ENCODE data around the gene AKR1D1. TPM values are rescaled to one million over a fixed set of nuclear protein-coding genes. Genes with fewer than 3 reads are reported as not detected.
"Not testable (repeated sequence)": the region's sequence is repeated elsewhere in the genome, so short reads cannot be mapped to it uniquely, and the experiment has no call there.

Gene AKR1D1
- polyA plus RNA-seq, 1 donor from 2014 or later: not detected

GRCh38 chr7:138091032-138091431, 14.8 kb downstream of the AKR1D1 start:
- no peaks in the 10 kb centered on the region for H3K36me3 ChIP-seq (ENCODE audit: insufficient read depth, low read length)
- no peaks in the 10 kb centered on the region for H3F3A ChIP-seq (ENCODE audit: insufficient read depth, low read length, poor library complexity, severe bottlenecking)
- TF ChIP-seq EP300 (conservative IDR thresholded peaks at IDR 0.05; ENCODE audit: poor library complexity, severe bottlenecking) (no peak), EZH2 (IDR thresholded peaks at IDR 0.05; ENCODE audit: borderline replicate concordance, insufficient read depth, low read length, poor library complexity, severe bottlenecking) (no peak), SMC3 (conservative IDR thresholded peaks at IDR 0.05; ENCODE audit: poor library complexity) (no peak), POLR2AphosphoS5 (IDR thresholded peaks at IDR 0.05) (no peak), MXI1 (conservative IDR thresholded peaks at IDR 0.05; ENCODE audit: poor library complexity, severe bottlenecking) (no peak), RAD21 (conservative IDR thresholded peaks at IDR 0.05) (no peak), REST (IDR thresholded peaks at IDR 0.05; ENCODE audit: borderline replicate concordance) (no peak), TAF1 (IDR thresholded peaks at IDR 0.05; ENCODE audit: low read depth) (no peak)
- TF ChIP-seq, protein P1, sequence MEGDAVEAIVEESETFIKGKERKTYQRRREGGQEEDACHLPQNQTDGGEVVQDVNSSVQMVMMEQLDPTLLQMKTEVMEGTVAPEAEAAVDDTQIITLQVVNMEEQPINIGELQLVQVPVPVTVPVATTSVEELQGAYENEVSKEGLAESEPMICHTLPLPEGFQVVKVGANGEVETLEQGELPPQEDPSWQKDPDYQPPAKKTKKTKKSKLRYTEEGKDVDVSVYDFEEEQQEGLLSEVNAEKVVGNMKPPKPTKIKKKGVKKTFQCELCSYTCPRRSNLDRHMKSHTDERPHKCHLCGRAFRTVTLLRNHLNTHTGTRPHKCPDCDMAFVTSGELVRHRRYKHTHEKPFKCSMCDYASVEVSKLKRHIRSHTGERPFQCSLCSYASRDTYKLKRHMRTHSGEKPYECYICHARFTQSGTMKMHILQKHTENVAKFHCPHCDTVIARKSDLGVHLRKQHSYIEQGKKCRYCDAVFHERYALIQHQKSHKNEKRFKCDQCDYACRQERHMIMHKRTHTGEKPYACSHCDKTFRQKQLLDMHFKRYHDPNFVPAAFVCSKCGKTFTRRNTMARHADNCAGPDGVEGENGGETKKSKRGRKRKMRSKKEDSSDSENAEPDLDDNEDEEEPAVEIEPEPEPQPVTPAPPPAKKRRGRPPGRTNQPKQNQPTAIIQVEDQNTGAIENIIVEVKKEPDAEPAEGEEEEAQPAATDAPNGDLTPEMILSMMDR (IDR thresholded peaks at IDR 0.05; ENCODE audit: poor library complexity, severe bottlenecking): no peak
- H3K9ac ChIP-seq (ENCODE audit: low read length): no peak overlapping the region
- H3K4me3 ChIP-seq (ENCODE audit: low read length): no peak overlapping the region
- H3K27me3 ChIP-seq (ENCODE audit: insufficient read depth, low read depth, low read length): no peaks in the 10 kb centered on the region
- H3K9me2 ChIP-seq (ENCODE audit: insufficient read depth, low read length): no peaks in the 10 kb centered on the region
- H4K20me1 ChIP-seq (ENCODE audit: insufficient read depth): no peaks in the 10 kb centered on the region
- H3K79me2 ChIP-seq (replicated peaks; ENCODE audit: insufficient read depth, low read length): no peaks in the 10 kb centered on the region
- H3K27ac ChIP-seq (ENCODE audit: low read length): no peak overlapping the region
- no peaks in the 10 kb centered on the region for H3K9me3 ChIP-seq (ENCODE audit: low read length)
- no peak overlapping the region for H3K4me2 ChIP-seq (ENCODE audit: low read length)
- no peak overlapping the region for H2AFZ ChIP-seq (ENCODE audit: low read depth, low read length)

DNA sequence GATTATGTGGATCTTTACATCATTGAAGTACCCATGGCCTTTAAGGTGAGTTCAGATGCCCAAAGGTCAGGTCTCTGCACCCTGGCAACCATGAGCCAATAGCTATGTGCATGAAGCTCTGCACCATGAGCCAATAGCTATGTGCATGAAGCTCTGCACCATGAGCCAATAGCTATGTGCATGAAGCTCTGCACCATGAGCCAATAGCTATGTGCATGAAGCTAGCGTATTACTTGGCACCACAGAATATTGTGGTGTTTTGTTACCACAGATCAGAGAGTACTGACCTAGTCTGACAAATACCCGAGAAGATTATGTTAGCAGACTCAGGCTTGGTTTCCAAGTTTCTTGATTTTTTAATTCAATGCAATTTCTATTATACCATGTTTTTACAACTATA, 15.6 kb downstream of the AKR1D1 start:
- not testable (repeated sequence) for H3K27me3 ChIP-seq (ENCODE audit: insufficient read depth, low read depth, low read length); H3K79me2 ChIP-seq (replicated peaks; ENCODE audit: insufficient read depth, low read length); H3K4me3 ChIP-seq (ENCODE audit: low read length); H3K9ac ChIP-seq (ENCODE audit: low read length); H2AFZ ChIP-seq (ENCODE audit: low read depth, low read length); H4K20me1 ChIP-seq (ENCODE audit: insufficient read depth); H3K27ac ChIP-seq (ENCODE audit: low read length); H3K9me2 ChIP-seq (ENCODE audit: insufficient read depth, low read length); H3K36me3 ChIP-seq (ENCODE audit: insufficient read depth, low read length); H3K9me3 ChIP-seq (ENCODE audit: low read length); H3K4me2 ChIP-seq (ENCODE audit: low read length); H3F3A ChIP-seq (ENCODE audit: insufficient read depth, low read length, poor library complexity, severe bottlenecking)

DNA sequence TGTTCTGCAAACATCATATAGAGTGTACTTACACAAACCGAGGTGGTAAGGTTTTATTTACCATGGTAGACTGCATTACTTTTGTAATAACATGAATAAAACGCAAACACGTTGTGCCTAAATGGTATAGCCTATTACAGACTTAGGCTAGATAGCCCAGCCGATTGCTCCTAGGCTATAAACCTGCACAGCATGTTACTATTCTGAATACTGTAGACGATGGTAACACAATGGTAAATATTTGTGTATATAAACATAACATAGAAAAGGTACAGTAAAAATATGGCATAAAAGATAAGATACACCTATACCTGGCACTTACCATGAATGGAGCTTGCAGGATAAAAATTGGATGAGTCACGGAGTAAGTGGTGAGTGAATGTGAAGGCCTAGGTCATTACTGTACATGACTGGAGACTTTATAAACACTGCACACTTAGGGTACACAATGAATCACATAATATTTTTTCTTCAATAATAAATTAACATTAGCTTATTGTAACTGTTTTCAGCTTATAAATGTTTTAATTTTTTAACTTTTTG, 16.3 kb downstream of the AKR1D1 start:
- Histone ChIP-seq H3K79me2 (replicated peaks; ENCODE audit: insufficient read depth, low read length) (no peaks in the 10 kb centered on the region), H3F3A (ENCODE audit: insufficient read depth, low read length, poor library complexity, severe bottlenecking) (no peaks in the 10 kb centered on the region), H3K27ac (ENCODE audit: low read length) (no peak overlapping the region), H3K36me3 (ENCODE audit: insufficient read depth, low read length) (no peaks in the 10 kb centered on the region), H4K20me1 (ENCODE audit: insufficient read depth) (no peaks in the 10 kb centered on the region), H2AFZ (ENCODE audit: low read depth, low read length) (no peak overlapping the region), H3K4me3 (ENCODE audit: low read length) (no peak overlapping the region), H3K9ac (ENCODE audit: low read length) (no peak overlapping the region), H3K9me3 (ENCODE audit: low read length) (no peaks in the 10 kb centered on the region), H3K27me3 (ENCODE audit: insufficient read depth, low read depth, low read length) (no peaks in the 10 kb centered on the region), H3K4me2 (ENCODE audit: low read length) (no peak overlapping the region), H3K9me2 (ENCODE audit: insufficient read depth, low read length) (no peaks in the 10 kb centered on the region)
- no peak for TF ChIP-seq REST (IDR thresholded peaks at IDR 0.05; ENCODE audit: borderline replicate concordance)
- TF ChIP-seq, protein P1 (IDR thresholded peaks at IDR 0.05; ENCODE audit: poor library complexity, severe bottlenecking): no peak
- TF ChIP-seq RAD21 (conservative IDR thresholded peaks at IDR 0.05): no peak
- TF ChIP-seq EZH2 (IDR thresholded peaks at IDR 0.05; ENCODE audit: borderline replicate concordance, insufficient read depth, low read length, poor library complexity, severe bottlenecking): no peak
- no peak for TF ChIP-seq TAF1 (IDR thresholded peaks at IDR 0.05; ENCODE audit: low read depth)
- no peak for TF ChIP-seq EP300 (conservative IDR thresholded peaks at IDR 0.05; ENCODE audit: poor library complexity, severe bottlenecking)
- no peak for TF ChIP-seq MXI1 (conservative IDR thresholded peaks at IDR 0.05; ENCODE audit: poor library complexity, severe bottlenecking)
- no peak for TF ChIP-seq POLR2AphosphoS5 (IDR thresholded peaks at IDR 0.05)
- TF ChIP-seq SMC3 (conservative IDR thresholded peaks at IDR 0.05; ENCODE audit: poor library complexity): no peak
